HG02763 (cell line): ENCODE data around the gene SPATA20.

Source experiments
- ATAC-seq: cut with Tn5 transposase; IDR thresholded peaks from one replicate; pipeline ENCODE4 v1.9.1; 2021; ENCODE audit warnings: mild to moderate bottlenecking, moderate library complexity; ENCODE audit not compliant: unreplicated experiment

SPATA20 gene

DNA sequence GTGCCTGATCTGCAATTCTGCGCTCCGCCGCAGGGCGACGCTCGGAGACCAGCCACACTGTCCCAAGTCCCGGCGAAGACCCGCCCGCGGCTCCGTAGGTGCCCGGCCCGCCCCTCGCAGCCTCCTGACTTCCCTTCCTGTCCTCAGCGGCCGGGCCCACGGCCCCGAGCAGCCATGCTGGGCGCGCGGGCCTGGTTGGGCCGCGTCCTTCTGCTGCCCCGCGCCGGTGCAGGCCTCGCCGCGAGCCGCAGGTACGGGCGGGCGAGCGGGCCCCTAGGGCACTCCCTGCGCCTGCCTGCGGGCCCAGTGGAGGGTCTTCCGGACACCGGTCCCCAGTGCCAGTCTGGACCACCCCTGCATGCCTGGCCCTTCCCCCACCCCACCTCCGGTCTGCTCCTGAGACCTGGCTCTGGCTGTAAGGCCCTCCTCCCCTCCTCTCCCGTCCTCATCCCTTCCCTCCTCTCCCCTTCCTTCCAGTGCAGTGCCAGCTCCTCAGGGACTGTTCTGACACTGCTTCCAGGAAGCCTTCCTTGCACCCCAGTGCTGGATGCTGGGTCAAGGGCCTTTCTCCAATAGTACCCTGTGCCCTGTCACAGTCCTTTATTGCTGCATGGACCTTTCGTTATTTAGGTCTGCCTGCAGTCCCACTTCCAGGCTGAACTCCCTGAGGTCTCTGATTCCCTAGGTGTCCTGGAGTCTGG is at the start of gene SPATA20:
Gene SPATA20, plus strand, starts transcription at position 140 of the 701 bp plus-strand sequence. Its CDS starts 35 bp downstream, at position 175.
- ATAC-seq = peak; percentile 63

DNA sequence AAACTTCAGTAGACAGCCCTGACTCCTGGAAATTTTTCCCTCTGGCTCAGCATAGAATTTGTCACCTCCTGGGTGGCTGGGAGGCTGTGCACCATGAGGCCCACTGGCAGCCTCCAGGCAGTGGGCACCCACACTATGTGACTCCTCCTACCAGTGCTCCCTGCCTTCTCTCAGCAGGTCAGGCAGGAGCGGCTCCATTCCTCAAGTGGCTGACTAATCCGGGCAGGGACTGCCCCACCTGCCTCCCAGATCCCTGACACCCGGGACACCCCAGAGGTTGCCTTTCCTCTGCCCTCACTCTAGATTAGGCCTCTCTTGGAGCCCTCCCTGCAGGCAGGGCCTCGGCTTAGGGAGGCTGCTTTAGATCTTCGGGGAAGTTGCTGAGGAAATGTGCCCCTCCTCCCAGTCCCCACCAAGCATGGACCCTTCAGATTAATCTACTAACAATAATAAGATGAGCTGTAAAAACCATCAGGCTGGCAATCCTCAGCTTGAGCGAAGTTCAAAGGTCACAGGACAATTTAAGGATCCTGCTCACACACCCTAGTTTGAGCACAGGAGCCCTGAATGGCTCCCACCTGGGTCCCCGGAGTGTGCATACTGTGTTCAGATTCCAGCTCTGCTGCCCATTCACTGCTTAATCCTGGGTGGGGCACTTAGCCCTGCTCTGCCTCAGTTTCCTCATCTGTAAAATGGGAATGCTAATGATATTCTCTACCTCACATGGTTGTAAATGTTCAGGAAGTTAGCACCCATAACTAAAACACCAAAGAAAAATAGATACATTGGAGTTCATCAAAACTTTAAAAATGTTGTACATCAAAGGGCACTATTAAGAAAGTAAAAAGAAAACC is 48.7 kb upstream of the SPATA20 start:
- ATAC-seq = no peak

DNA sequence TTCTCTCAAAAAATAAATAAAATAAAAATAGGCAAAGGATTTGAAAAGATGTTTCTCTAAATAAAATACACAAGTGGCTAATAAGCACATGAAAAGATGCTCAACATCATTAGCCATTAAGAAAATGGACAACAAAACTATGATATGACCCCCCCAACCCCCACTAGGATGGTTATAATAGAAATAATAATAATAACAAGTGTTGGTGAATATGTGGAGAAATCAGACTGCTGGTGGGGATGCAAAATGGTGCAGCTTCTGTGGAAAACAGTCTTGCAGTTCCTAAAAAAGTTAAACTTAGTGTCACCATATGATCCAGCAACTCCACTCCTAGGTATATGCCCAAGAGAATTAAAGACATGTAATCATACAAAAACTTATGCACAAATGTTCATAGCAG is 47.7 kb upstream of the SPATA20 start:
- ATAC-seq = no peak

DNA sequence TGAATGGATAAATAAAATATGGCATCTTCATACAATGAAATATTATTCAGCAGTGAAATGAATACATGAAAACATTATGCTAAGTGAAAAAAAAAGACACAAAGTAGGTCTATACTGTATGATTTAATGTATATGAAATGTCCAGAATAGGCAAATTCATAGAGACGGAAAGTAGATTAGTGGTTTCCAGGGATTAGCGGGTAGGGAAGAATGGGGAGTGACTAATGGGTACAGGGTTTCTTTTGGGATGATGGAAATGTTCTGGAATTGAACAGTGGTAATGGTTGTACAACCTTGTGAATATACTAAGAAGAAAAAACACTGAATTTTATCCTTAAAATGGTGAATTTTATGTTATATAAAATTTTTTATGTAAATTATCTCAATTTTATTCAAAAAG is 47.3 kb upstream of the SPATA20 start:
- no peak for ATAC-seq

DNA sequence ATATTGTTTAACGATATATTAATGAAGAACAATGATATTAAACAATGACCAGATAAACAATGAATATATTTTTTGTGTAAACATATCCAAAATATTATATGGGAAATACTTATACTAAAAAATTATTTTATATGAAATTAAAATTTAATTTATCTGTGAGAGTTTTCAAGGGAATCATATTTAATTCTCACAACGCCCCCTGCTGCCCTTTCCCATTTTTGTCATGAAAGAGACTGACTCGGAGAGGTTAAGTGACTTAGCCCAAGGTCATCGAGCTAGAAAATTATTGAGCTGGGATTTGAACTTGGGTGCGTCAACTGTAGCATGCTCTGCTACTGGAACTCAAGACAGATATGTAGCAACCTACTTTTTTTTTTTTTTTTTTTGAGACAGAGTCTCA is 45.9 kb upstream of the SPATA20 start:
- ATAC-seq = no peak

DNA sequence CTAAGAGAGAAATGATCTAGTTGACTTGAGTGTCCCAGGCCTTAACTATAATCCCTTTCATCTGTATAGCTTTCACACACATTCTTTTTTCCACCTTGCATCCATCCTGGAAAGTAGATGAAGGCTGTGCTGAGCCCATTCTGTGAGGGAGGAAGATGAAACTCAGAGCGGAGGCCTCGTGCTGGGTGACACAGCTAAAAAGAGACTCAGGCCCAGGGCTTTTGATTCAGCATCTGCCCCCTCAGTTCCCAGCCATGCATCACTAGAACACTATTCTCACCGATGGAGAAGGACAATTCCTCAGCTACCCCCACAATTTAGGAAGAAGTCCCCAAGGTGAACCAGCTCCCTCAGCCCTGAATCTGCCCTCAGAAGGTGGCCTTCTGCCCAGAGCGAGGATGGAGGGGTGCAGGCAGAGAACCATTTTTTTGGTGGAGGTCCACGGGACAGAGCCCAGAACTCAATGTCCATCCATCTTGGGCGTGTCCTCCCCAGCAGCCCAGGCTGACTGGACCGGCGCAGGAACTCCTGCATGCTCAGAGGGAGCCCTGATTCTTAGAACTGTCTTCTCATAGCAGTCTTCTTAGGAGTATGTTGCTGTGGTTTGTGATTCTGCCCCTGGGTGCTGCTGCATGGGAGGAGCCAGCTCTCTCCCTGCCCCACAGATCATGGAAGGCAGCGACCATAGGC is 44.5 kb upstream of the SPATA20 start:
- no peak for ATAC-seq

DNA sequence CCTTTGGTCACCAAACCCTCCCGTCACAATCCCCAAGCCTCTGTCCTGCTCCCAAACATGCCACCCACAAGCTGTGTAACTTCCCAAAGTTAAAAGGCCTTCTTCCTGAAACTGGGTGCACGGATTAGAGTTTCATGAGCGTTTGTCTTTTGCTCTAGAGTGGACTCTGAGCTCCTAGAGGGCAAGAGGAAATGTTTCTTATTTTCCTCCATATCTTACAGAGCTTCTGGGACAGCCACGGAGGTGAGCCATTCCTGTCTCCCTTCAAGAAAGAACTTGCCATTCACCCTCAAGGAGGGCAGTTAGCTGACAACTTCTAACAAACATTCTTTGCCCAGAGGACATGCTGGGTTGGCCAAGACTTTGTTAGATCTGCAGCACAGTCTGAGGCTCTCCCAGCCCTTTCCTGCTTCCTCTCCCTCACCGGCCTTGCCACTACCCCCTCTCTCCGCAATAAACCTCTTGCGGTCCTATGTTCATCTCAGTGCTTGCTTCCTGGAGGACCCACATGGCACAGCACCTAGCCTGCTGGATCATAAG is 41.3 kb upstream of the SPATA20 start:
- no peak for ATAC-seq

DNA sequence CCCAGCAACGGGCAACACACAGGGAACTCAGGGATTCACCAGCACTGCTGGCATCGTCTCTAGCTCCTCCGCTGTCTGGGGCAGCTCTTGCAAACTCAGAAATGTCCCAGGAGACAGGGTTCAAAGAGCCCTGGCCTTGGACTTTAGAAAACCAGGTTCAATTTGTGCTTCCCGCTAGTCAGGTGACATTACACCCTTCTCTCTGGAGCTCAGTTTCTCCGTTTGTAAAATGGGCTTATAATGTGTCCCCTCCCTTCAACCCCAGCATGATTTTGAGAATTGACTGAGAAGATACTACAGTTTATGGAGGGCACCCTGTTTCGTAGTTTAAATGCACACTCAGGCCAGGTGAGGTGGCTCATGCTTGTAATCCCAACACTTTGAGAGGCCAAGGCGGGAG is 40.7 kb upstream of the SPATA20 start:
- ATAC-seq = no peak

DNA sequence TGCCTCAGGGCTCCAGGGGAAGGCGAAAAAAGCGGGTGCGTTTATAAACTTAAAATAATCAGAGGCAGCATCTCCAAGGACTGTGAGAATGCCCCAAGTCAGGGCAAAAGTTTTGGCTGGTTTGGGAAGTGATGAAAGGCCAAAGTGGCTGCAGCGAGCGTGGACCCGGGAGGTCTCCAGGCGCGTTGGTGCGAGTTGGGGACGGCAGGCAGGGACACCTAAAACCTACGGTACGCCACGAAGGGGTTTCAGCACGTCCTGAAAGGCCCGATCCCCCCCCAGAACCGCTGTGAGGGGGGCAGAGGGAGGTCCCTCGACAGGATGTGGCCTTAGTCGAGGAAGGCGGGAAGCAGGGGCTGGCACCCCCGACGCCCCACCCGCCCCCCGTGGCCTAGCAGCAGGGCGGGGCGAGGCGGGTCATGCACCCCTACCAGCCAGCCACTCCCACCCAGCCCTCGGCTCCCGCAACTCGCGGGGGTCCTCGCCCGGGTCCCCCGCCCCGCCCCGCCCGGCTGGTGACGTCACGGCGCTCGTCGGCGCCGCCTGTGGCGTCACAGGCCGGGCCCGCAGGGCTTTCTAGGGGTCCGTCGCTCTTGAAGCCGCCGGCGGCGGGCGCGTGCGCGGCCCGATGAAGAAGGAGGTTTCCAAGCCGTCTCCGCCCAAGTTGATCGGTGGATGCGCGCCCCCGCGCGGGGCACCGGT is 39.0 kb upstream of the SPATA20 start, which contains the start of gene MYCBPAP:
Gene MYCBPAP, plus strand, starts transcription at position 569 of the 702 bp plus-strand sequence. CDS start 236 bp downstream, outside the sequence.
- no peak for ATAC-seq

DNA sequence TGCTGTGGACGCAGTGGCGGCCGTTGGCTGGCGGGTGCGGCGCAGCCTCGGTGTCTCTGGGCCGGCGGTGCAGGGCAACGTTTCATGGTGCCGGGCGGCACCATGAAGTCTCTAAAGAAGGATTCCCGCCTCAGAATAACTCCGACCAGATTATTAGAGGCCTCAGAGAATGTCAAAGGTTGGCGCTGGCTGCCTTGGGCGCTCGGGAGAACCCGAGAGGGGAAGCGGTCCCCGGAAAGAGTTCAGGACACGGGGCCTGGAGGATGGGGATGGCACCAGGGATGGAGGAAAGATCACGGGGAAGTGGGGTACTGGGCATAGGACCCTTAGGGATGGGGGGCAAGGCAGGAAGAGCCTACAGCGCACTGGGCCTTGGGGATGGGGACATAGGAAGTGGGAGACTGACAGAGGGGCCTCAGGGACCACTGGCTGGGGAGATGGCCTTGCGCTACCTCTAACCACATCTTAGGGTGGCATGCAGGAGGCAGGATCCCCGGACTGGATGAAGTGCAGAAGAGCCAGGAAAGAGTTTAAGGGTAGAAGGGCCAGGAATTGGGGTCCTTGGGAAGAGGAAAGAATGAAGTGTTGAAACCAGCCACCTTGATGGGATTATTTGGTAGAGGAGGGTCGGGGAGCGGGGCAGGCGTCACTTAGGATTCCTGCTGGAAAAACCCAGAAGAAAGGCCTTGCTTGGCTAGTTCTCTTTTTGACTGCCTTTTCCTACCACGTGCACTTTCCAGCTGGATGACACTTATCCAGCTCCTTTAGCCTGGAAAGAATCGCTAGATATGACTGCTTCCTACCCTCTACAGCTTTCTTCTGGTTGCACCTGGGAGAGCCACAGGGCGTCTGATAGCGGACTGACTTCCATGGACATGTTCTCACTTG is 38.2 kb upstream of the SPATA20 start:
- no peak for ATAC-seq

DNA sequence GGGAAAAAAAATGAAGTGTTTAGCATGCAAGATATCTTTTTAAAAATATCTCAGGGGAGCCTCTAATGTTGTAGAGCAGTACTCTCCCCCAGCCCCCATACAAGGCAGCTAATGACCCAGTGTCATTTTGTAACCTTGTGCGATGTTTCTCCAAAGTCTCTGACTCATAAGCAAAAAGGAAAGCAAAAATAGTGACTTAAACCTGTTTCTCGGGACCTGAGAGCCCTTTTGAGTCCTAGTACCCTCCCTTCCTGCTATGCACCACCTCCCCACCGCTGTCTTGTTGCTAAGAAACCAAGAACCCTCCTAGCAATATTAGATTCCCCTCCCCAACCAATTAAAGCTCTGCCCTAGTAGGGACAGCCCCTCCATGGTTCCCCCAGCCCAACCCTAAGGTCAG is 35.9 kb upstream of the SPATA20 start:
- ATAC-seq = peak; percentile 69

DNA sequence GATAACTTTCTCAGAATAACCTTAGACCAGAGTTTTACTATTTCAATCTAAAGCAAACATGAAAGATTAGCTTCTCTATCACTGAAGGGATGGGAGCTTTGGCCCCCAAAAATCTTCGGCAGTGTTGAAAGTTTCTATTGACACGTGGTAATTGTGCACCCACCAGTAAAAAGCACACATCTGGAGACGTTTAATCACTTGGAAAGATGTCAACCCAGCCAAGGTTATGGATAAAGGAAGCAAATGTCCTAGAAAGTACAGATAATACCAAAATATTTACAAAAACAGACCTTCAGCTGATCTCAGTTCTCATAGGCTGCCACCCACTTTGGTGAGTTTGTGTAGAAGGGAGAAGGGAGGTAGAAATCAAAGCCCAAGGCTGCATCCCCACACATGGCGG is 33.5 kb upstream of the SPATA20 start:
- no peak for ATAC-seq

DNA sequence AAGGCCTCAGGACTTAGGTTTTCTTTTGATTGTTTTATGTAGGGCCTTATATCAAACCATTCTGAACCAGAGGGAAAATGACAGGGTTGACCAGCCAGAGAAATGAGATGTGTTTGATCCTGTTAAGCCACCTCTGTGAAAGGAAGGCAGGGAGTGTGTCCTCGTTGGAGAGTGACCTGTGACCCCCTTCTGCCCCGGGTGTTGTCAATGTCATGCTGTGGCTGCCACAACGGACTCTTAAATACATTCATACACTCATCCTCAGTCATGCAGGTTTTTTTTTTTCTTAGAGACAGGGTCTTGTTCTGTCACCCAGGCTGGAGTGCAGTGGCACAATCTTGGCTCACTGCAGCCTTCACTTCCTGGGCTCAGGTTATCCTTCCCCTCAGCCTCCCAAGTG is 32.6 kb upstream of the SPATA20 start:
- no peak for ATAC-seq

DNA sequence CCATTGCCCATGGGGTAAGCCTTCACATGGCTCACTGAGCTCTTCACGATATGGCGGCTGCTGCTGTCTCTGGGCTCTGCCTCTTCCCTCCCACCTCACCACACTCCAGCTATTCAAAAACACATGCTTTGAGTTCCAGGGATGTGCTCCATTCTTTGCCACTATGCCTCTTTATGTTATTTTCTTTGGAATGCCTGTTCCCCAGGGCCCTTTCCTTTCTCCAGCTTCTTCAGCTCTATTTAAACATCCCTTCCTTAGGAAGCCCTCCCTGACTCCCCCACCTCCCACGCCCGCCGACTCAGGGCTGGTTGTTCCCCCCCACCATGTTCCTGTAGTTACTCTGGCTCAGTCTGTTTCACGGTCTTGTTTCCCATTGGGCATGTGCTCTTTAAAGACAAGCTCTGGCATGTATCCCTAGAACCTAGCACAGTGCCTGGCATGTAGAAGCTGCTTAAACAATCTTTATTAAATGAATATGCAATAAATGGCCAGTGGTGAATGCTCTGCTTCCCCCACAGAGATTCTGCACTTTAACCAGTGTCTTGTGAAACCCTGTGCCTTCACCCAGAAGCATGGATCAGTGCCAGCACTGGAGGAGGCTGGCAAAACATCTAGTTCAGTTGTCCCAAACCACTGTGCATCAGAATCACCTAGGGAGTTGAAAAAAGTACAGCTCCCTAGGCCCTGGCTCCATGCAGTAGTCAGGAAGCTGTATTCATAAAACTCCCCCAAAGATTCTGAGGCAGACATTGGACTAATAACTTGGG is 31.9 kb upstream of the SPATA20 start:
- ATAC-seq = no peak

DNA sequence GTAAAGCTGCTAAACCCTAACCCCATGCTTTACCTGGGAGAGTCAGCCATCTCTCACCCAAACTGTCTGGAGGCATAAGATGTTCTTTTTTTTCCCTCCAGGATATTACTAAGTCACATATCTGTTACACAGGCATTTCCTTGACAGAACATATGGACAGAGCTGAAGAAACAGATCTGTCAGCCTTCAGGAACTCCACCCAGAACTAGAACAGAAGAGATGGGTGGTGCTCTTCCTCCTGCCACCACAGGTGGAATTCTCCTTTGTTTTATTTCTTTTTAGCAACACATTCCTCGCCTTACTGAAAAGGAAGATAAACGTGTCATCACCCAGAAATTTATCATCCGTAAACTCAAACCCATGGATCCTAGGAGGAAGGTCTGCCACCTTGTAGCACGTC is 30.0 kb upstream of the SPATA20 start:
- no peak for ATAC-seq

DNA sequence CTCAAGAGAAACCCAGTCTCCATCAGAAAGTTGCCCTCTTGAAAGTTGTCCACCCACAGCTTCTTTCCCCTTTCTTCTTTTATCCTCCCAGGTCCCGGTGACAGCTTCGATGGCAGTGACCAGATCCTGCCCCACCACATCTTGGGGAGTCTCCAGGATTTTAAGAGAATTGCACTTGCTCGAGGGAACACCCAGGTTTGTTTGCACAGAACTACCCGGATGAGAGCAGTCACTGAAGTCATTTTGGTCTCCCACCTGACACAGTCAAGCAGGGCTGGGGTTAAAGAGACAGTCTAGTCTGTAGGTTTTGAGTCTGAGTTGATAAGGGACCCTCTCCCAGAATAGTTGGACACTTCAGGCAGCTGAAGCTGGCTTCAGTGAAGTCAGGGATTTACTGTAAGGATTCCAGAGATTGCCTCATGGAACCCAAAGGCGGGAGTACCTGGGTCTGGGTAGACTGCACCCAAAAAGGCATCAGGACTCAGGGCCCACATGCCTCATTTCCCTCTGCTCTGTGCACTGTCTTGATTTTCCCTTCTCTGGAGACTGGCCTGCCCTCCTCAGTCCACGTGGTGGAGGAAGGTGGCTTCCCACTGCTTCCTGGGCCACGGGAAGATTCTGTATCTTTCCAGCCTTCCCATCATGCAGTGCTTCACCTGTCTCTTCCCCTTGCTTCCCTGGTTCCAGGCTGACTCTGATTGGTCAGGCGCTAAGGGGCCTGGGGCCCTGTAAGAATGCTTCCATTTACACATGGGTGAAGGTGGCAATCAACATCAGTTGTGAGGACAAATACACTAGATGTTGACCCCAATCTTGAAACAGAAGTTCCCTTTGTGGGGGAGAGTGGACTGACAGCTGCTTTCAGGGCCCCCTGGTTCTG is 29.2 kb upstream of the SPATA20 start:
- ATAC-seq = no peak

DNA sequence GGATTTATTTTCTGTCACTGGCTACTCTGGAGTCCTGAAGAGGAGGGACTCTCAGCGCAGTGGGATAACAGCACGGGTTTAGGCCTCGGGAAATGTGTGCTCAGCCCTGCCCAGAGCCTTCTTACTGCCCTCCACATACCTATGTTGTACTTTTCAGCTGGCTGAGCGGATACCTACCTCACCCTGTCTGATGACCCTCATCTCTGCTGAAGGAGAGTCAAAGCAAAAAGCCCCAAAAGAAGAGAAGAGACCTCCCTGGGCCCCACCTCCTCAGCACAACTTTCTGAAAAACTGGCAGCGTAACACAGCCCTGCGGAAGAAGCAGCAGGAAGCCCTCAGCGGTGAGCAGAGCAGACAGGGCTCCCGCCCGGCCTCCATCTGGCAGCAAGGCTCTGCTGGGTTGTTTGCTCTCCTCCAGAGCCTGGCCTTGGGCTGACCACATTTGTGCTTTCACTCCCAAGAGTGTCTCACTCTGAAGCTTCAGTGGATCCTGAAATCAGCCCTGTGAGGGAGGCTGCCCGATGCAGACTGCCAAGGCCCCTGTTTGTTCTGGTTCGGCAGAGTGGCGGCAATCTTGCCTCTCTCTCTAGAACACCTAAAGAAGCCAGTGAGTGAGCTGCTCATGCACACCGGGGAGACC is 28.5 kb upstream of the SPATA20 start:
- ATAC-seq = no peak
